ENCODE data around the gene COQ10A.

Gene COQ10A

GRCh38 chr12:56315622-56316473 is 49.1 kb downstream of the COQ10A start, which contains the start of gene CNPY2:
CNPY2 (minus strand) TSS chr12:56315988; CDS start chr12:56315217, 771 bp downstream.
- DNase-seq (ENCODE audit: low read depth) = peak; percentile 93

DNA sequence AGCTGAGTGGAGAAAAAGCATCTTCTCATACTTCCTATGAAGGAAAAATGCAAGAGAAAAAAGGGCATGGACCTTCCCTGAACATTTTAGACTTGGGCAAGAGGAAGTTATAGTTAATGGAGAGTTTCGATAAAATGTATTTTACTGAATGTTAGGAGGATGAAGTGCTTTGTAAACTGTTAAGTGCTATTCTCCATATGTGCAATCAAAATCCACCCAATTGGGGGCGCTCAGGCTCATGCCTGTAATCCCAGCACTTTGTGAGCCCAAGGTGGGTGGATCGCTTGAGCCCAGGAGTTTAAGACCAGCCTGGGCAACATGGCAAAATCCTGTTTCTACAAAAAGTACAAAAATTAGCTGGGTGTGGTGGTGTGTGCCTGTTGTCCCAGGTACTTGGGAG is 50.9 kb downstream of the COQ10A start:
- no peak for DNase-seq (ENCODE audit: low read depth)
